ENCODE results near the gene ADGRA3. TPM values are rescaled to one million over a fixed set of nuclear protein-coding genes. Genes with fewer than 3 reads are reported as not detected.

ADGRA3 gene
- total and polyA plus RNA-seq, 11 donors: 9.6 to 43.9 (median 21.5) TPM

DNA sequence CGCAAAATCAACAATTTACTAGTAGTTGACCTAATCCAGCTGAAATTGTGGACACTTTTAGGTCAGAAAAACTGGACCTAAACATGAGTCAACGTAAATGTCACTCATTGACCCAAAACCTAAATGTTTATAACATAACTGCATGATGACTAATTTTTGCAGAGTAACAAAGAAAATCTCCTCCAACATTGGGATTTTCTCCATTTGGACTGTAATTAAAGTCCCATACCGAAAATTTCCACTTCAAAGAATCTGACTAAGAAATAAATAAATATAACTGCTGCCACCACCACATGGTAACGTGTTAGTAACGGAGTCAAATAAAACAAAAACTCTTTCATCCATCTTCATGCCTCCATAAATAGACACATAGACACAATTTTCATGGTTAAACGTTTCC is 1.9 kb downstream of the ADGRA3 start:
- peaks cover 0 to 13% (median 0%) of the 10 kb centered on the region in 9 donors for H3K27me3 ChIP-seq

DNA sequence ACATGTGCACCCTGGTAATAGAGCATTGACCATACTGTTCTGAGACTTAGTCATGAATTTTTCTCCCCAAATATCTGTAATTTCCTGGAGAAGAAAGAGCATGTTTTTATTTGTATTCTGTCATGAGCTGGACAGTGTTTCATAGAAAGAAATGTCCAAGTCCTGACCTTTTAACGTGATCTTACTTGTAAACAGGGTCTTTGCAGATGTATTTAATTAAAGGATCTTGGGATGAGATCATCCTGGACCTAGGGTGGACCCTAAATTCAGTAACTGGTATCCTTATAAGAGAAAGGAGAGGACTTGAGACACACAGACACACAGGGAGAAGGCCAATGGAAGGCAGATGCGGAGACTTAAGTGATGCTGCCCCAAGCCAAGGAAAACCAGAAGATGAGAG is 3.6 kb downstream of the ADGRA3 start:
- Histone ChIP-seq H3K27ac (no peak overlapping the region), H3K9me3 (no peaks in the 10 kb centered on the region), H3K27me3 (peaks cover 0 to 13% (median 0%) of the 10 kb centered on the region in 9 donors), H3K36me3 (no peaks in the 10 kb centered on the region), H3K4me3 (no peak overlapping the region), H3K4me1 (peaks cover 0 to 32% (median 16%) of the 10 kb centered on the region in 12 donors)
- DNase-seq: no peak
- no peak for ATAC-seq
- TF ChIP-seq, protein P1, sequence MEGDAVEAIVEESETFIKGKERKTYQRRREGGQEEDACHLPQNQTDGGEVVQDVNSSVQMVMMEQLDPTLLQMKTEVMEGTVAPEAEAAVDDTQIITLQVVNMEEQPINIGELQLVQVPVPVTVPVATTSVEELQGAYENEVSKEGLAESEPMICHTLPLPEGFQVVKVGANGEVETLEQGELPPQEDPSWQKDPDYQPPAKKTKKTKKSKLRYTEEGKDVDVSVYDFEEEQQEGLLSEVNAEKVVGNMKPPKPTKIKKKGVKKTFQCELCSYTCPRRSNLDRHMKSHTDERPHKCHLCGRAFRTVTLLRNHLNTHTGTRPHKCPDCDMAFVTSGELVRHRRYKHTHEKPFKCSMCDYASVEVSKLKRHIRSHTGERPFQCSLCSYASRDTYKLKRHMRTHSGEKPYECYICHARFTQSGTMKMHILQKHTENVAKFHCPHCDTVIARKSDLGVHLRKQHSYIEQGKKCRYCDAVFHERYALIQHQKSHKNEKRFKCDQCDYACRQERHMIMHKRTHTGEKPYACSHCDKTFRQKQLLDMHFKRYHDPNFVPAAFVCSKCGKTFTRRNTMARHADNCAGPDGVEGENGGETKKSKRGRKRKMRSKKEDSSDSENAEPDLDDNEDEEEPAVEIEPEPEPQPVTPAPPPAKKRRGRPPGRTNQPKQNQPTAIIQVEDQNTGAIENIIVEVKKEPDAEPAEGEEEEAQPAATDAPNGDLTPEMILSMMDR (IDR thresholded peaks at IDR 0.05): no peak
- TF ChIP-seq POLR2A (IDR thresholded peaks at IDR 0.05): no peak
- intact Hi-C loops (cut with DNase I): loop anchor here in 2 of 10 donors (10.0 kb wide), 1 partner anchor 78 kb away; no protein-coding TSS in a partner anchor
- 85 to 87% (median 86%) methylated on average over 2 of the region's 2 CpGs for WGBS, 4 donors

More for the DNA sequence above, 1.9 kb downstream of the ADGRA3 start:
- H3K4me3 ChIP-seq: peak overlapping the region in 11 of 12 donors; percentile 47 to 85 (median 62)
- intact Hi-C loops (cut with DNase I): loop anchor here in 2 of 10 donors (10.0 kb wide), 1 partner anchor 79 kb away; no protein-coding TSS in a partner anchor
- ATAC-seq (no peak), DNase-seq (no peak)
- H3K27ac ChIP-seq: peak overlapping the region in 1 of 12 donors; percentile 72
- TF ChIP-seq POLR2A (IDR thresholded peaks at IDR 0.05): no peak
- TF ChIP-seq, protein P1 (IDR thresholded peaks at IDR 0.05): no peak
- no peaks in the 10 kb centered on the region for H3K9me3 ChIP-seq
- H3K36me3 ChIP-seq: no peaks in the 10 kb centered on the region
- 56 to 64% (median 59%) methylated on average over 6 of the region's 6 CpGs for WGBS, 4 donors
- peaks cover 0 to 24% (median 15%) of the 10 kb centered on the region in 12 donors for H3K4me1 ChIP-seq

DNA sequence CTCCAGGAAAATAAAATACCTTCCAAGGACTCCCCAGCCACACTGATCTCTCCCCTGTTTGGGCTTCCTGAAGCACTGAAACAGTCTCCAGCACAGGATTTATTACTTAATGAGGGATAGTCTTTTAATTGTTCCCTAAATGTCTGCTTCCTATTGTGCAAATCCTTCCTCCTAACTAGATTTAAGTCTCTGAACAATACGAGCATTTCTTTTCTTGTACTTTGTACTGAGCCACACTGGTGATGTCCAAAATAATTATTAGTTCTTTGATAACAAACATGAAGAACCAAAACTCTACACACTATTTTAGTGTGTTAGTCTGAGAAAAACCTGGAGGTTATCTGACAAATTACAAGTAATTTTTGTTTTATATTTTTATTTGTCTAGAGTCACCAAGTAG is 5.1 kb downstream of the ADGRA3 start:
- Histone ChIP-seq H3K27ac (no peak overlapping the region), H3K36me3 (no peaks in the 10 kb centered on the region), H3K9me3 (no peaks in the 10 kb centered on the region), H3K4me1 (peaks cover 0 to 27% (median 16%) of the 10 kb centered on the region in 12 donors), H3K4me3 (no peak overlapping the region), H3K27me3 (peaks cover 0 to 4% (median 0%) of the 10 kb centered on the region in 9 donors)
- WGBS, 4 donors: 35 to 44% (median 40%) methylated on average over 1 of the region's 1 CpG
- DNase-seq (no peak), ATAC-seq (no peak)
- intact Hi-C loops (cut with DNase I): loop anchor here in 2 of 10 donors (10.0 kb wide), 1 partner anchor 76 kb away; no protein-coding TSS in a partner anchor
- TF ChIP-seq POLR2A (IDR thresholded peaks at IDR 0.05): no peak
- TF ChIP-seq, protein P1 (IDR thresholded peaks at IDR 0.05): no peak

DNA sequence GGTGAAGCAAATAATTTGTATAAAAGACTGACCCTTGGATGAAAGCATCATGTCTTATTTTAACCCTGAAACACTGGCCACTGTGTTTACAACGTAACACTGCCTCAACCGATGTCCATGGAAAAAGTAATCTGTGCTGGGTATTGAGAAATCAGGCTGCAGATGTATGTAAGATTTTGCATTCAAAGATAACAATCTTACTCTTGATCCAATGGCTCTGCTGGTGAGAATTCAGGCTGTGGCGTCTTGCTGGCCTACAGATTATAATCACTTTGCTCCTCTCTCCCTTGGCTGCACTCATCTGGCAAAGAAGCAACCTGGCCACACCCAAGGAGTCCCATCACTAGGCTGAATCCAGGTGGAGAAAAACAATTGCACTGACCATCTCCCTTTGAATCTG is 7.5 kb downstream of the ADGRA3 start:
- no peak for TF ChIP-seq POLR2A (IDR thresholded peaks at IDR 0.05)
- TF ChIP-seq, protein P1 (IDR thresholded peaks at IDR 0.05): no peak
- Histone ChIP-seq H3K27me3 (no peaks in the 10 kb centered on the region), H3K4me1 (peaks cover 0 to 15% (median 2%) of the 10 kb centered on the region in 12 donors), H3K9me3 (no peaks in the 10 kb centered on the region), H3K4me3 (no peak overlapping the region), H3K27ac (peak overlapping the region in 1 of 12 donors; percentile 31), H3K36me3 (no peaks in the 10 kb centered on the region)
- DNase-seq (no peak), ATAC-seq (no peak)
- intact Hi-C loops (cut with DNase I): no loop called here
- 66 to 83% (median 75%) methylated on average over 3 of the region's 3 CpGs for WGBS, 4 donors

Measured in heart left ventricle (tissue), 16 donors.